Ishikawa (cell line): ENCODE measurements around the gene PROC.

Source experiments
- CREB1 ChIP-seq: IDR thresholded peaks from 2 replicates; pipeline ENCODE4 v1.6.1; 2012; ENCODE audit warnings: low read depth
- EGR1 ChIP-seq: IDR thresholded peaks from 2 replicates; pipeline ENCODE4 v1.6.1; 2012
- EP300 ChIP-seq: IDR thresholded peaks from 2 replicates; pipeline ENCODE4 v1.6.1; 2012; ENCODE audit warnings: borderline replicate concordance
- FOXM1 ChIP-seq: IDR thresholded peaks from 2 replicates; pipeline ENCODE4 v1.6.1; 2012; ENCODE audit warnings: low read depth, borderline replicate concordance
- MAX ChIP-seq: IDR thresholded peaks from 2 replicates; pipeline ENCODE4 v1.6.1; 2012
- RAD21 ChIP-seq: IDR thresholded peaks from 2 replicates; pipeline ENCODE4 v1.6.1; 2012; ENCODE audit warnings: low read depth
- REST ChIP-seq: IDR thresholded peaks from 2 replicates; pipeline ENCODE4 v1.6.1; 2012; ENCODE audit warnings: low read depth, mild to moderate bottlenecking
- TAF1 ChIP-seq: IDR thresholded peaks from 2 replicates; pipeline ENCODE4 v1.6.1; 2012; ENCODE audit warnings: low read depth, mild to moderate bottlenecking
- TEAD4 ChIP-seq: IDR thresholded peaks from 2 replicates; pipeline ENCODE4 v1.6.1; 2012
- USF1 ChIP-seq: IDR thresholded peaks from 2 replicates; pipeline ENCODE4 v1.6.1; 2012
- YY1 ChIP-seq: IDR thresholded peaks from 2 replicates; pipeline ENCODE4 v1.6.1; 2012; ENCODE audit warnings: low read depth
- ZBTB7A ChIP-seq: IDR thresholded peaks from 2 replicates; pipeline ENCODE4 v1.6.1; 2012; ENCODE audit warnings: low read depth

GRCh38 chr2:127394492-127394891 lies 23.7 kb upstream of the PROC start:
- TF ChIP-seq EP300: no peak
- TF ChIP-seq YY1: no peak
- TF ChIP-seq FOXM1: no peak
- TF ChIP-seq MAX: no peak
- no peak for TF ChIP-seq USF1
- no peak for TF ChIP-seq TAF1
- TF ChIP-seq EGR1: no peak
- no peak for TF ChIP-seq TEAD4
- TF ChIP-seq ZBTB7A: no peak
- no peak for TF ChIP-seq RAD21
- no peak for TF ChIP-seq CREB1
- no peak for TF ChIP-seq REST
